GM12878 (cell line): ENCODE measurements around the gene TRPM6. TPM values are rescaled to one million over a fixed set of nuclear protein-coding genes. Genes with fewer than 3 reads are reported as not detected.

Experiments
- ATAC-seq: fragments of 200-7000 bp; cut with Tn5 transposase; 3 replicates; pipeline ENCODE4 v1.9.1; 2020; ENCODE audit warnings: mild to moderate bottlenecking, moderate library complexity
- BruUV-seq: library from RNA; stranded (reverse); fragments of 400-500 nt; replicated peaks from 2 replicates; lab custom pipeline; 2021; lab: Mats Ljungman, UMichigan
- CTCF ChIA-PET: fragments of 300-600 bp; sonication (Branson Sonifier 250); formaldehyde crosslinking; extraction: SDS; loops from one replicate; lab custom pipeline; 2021; ENCODE audit warnings: inconsistent platforms; lab: Yijun Ruan, JAX
- POLR2A ChIA-PET: fragments of 350-600 bp; formaldehyde crosslinking; extraction: SDS; loops from one replicate; lab custom pipeline; 2021; ENCODE audit warnings: inconsistent platforms; lab: Charles Lee
- RAD21 ChIA-PET: fragments of 300-600 bp; sonication (Branson Sonifier 250); formaldehyde crosslinking; loops from one replicate; lab custom pipeline; 2023; ENCODE audit warnings: antibody characterized with exemption; ENCODE audit not compliant: unreplicated experiment; lab: Charles Lee
- SMC1A ChIA-PET: fragments of 300-600 bp; sonication (Branson Sonifier 250); formaldehyde crosslinking; loops from one replicate; lab custom pipeline; 2023; ENCODE audit not compliant: unreplicated experiment, uncharacterized antibody; lab: Charles Lee
- DNase-seq: peaks from one replicate; pipeline ENCODE4 v3.0.0-alpha.2; 2011; ENCODE audit warnings: low read depth, low spot score
- FAIRE-seq: peaks from 3 replicates; lab custom pipeline; 2011; peaks lifted over from hg19 to GRCh38; lab: Jason Lieb, UNC
- H2AFZ ChIP-seq: 2 replicates; pipeline ENCODE4 v1.6.0; 2011; ENCODE audit warnings: low read depth, low read length, control low read depth; ENCODE audit not compliant: control insufficient read depth
- H3K27ac ChIP-seq: 2 replicates; pipeline ENCODE4 v1.5.1; 2011; ENCODE audit warnings: control low read depth; ENCODE audit not compliant: control insufficient read depth, insufficient read depth
- H3K27me3 ChIP-seq, 2 experiments: replicated peaks in 1 of 2; 2 replicates each; pipeline versions ENCODE4 v1.6.0 to v1.6.1; 2011; ENCODE audit warnings: low read length in 1 of 2; ENCODE audit not compliant: control insufficient read depth in 2 of 2, insufficient read depth in 2 of 2
- H3K36me3 ChIP-seq, 2 experiments: 2 replicates each; pipeline ENCODE4 v1.5.1; 2011; ENCODE audit warnings: low read length in 1 of 2; ENCODE audit not compliant: control insufficient read depth in 2 of 2, insufficient read depth in 2 of 2
- H3K4me1 ChIP-seq: 2 replicates; pipeline ENCODE4 v1.6.1; 2011; ENCODE audit warnings: mild to moderate bottlenecking, low read length, moderate library complexity, mixed read lengths; ENCODE audit not compliant: control insufficient read depth, insufficient read depth
- H3K4me2 ChIP-seq: 2 replicates; pipeline ENCODE4 v1.6.0; 2011; ENCODE audit warnings: control low read depth; ENCODE audit not compliant: control insufficient read depth, insufficient read depth
- H3K4me3 ChIP-seq: fragments of 200-600 bp; sonication (generic); 2 replicates; pipeline ENCODE4 v1.5.1; 2016
- H3K79me2 ChIP-seq: 2 replicates; pipeline ENCODE4 v1.6.0; 2011; ENCODE audit warnings: low read length; ENCODE audit not compliant: control insufficient read depth, insufficient read depth
- H3K9ac ChIP-seq: 2 replicates; pipeline ENCODE4 v1.8.0; 2011; ENCODE audit warnings: low read length, control low read depth, mixed read lengths; ENCODE audit not compliant: control insufficient read depth, insufficient read depth
- H3K9me3 ChIP-seq: replicated peaks from 3 replicates; pipeline ENCODE4 v1.5.1; 2011; ENCODE audit warnings: mild to moderate bottlenecking, low read length; ENCODE audit not compliant: control insufficient read depth, insufficient read depth
- H4K20me1 ChIP-seq: 2 replicates; pipeline ENCODE4 v1.6.0; 2011; ENCODE audit not compliant: control insufficient read depth, insufficient read depth
- BACH1 ChIP-seq: fragments of 450-650 bp; IDR thresholded peaks from 2 replicates; pipeline ENCODE4 v1.6.1; 2017; ENCODE audit warnings: mild to moderate bottlenecking, borderline replicate concordance
- BCL11A ChIP-seq: IDR thresholded peaks from 2 replicates; pipeline ENCODE4 v1.6.1; 2011; ENCODE audit warnings: low read depth, low read length
- CBX3 ChIP-seq: fragments of 200-600 bp; sonication (generic); IDR thresholded peaks from 2 replicates; pipeline ENCODE4 v1.6.1; 2016; ENCODE audit warnings: low read depth, borderline replicate concordance
- CBX5 ChIP-seq: sonication (generic); IDR thresholded peaks from 2 replicates; pipeline ENCODE4 v1.6.1; 2016; ENCODE audit warnings: low read depth, moderate library complexity, mild to moderate bottlenecking, inconsistent platforms
- CEBPZ ChIP-seq: fragments of 150-350 bp; IDR thresholded peaks from 2 replicates; pipeline ENCODE4 v1.6.1; 2016; ENCODE audit warnings: low read depth, low read length
- CREB1 ChIP-seq: IDR thresholded peaks from 2 replicates; pipeline ENCODE4 v1.6.1; 2012; ENCODE audit warnings: low read depth, mild to moderate bottlenecking, inconsistent platforms
- GABPA ChIP-seq: IDR thresholded peaks from 2 replicates; pipeline ENCODE4 v1.6.1; 2014; ENCODE audit warnings: antibody characterized with exemption, low read depth, mild to moderate bottlenecking, inconsistent platforms
- HDAC2 ChIP-seq: fragments of 200-600 bp; sonication (generic); IDR thresholded peaks from 2 replicates; pipeline ENCODE4 v1.6.1; 2017
- KLF5 ChIP-seq: fragments of 450-650 bp; IDR thresholded peaks from 2 replicates; pipeline ENCODE4 v1.6.1; 2014; ENCODE audit warnings: mild to moderate bottlenecking; ENCODE audit not compliant: partially characterized antibody
- LARP7 ChIP-seq: fragments of 450-650 bp; IDR thresholded peaks from 2 replicates; pipeline ENCODE4 v1.6.1; 2017; ENCODE audit warnings: mild to moderate bottlenecking
- RB1 ChIP-seq: fragments of 450-650 bp; formaldehyde crosslinking; IDR thresholded peaks from 2 replicates; pipeline ENCODE4 v1.6.1; 2017; ENCODE audit warnings: mild to moderate bottlenecking, borderline replicate concordance
- RELB ChIP-seq: fragments of 450-650 bp; IDR thresholded peaks from 2 replicates; pipeline ENCODE4 v1.6.1; 2017; ENCODE audit warnings: low read depth, mild to moderate bottlenecking, moderate library complexity
- RUNX3 ChIP-seq: IDR thresholded peaks from 2 replicates; pipeline ENCODE4 v1.6.1; 2012; ENCODE audit warnings: low read length, inconsistent platforms
- STAT3 ChIP-seq: IDR thresholded peaks from 2 replicates; pipeline ENCODE4 v1.6.1; 2011; ENCODE audit warnings: low read depth, low read length, improper control_type of control experiment
- ZNF384 ChIP-seq: IDR thresholded peaks from 2 replicates; pipeline ENCODE4 v1.6.1; 2012; ENCODE audit warnings: low read depth, mild to moderate bottlenecking, low read length, improper control_type of control experiment, borderline replicate concordance
- WGBS: methylation state at CpG from one replicate; pipeline ENCODE4 v1.1.6; 2016; ENCODE audit warnings: low lambda C conversion rate; ENCODE audit not compliant: insufficient replicate concordance, insufficient coverage; ENCODE audit errors: missing lambda C conversion rate; 5-methylcytosine and 5-hydroxymethylcytosine counted together
- in situ Hi-C: fragments of 300-500 bp; cut with MboI; formaldehyde crosslinking; loops from 9 replicates; pipeline ENCODE4 v1.14.3; 2018; ENCODE audit warnings: mixed read lengths
- intact Hi-C: fragments of 100-400 bp; cut with micrococcal nuclease; formaldehyde crosslinking; loops from one replicate; pipeline ENCODE4 v1.14.2; 2022; ENCODE audit not compliant: unreplicated experiment
- polyA plus RNA-seq, 11 experiments: library from polyadenylated mRNA; depleted of rRNA in 4 of 11; unstranded in 6 of 11; stranded (reverse) in 5 of 11; fragments of >200 nt; fragmentation: Nextera tagmentation in 4 of 11; fragmentation: Illumina TruSeq in 1 of 11; extraction: Ambion mirVana in 4 of 11; extraction: Trizol in 1 of 11; gene quantifications; 1 replicate in 1 of 11; 2 replicates in 10 of 11; pipeline versions ENCODE4 v1.2.1 to v1.2.3, GENCODE V29; 2011 to 2016; ENCODE audit warnings: inconsistent platforms in 2 of 11, missing spikeins in 2 of 11, low read depth in 1 of 11
- total RNA-seq, 4 experiments: library from RNA; depleted of rRNA in 3 of 4; stranded (reverse); fragments of >200 nt in 3 of 4; fragmentation: Illumina TruSeq in 1 of 4; extraction: Trizol in 1 of 4; gene quantifications; 2 replicates each; pipeline versions ENCODE4 v1.2.1 to v1.2.3, GENCODE V29; 2013 to 2021

TRPM6 gene
- total and polyA plus RNA-seq, 10 of the 15 experiments (the other 5 are each of a cell fraction or from before 2014, with no cell fraction given): under 0.01 to 0.34 (median 0.05) TPM; not detected in 1

GRCh38 chr9:74753650-74754049 lies 134.1 kb downstream of the TRPM6 start:
- Histone ChIP-seq H3K4me2 (no peak overlapping the region), H3K4me1 (no peaks in the 10 kb centered on the region), H3K9ac (no peak overlapping the region), H3K27ac (no peak overlapping the region), H3K36me3 (no peaks in the 10 kb centered on the region), H3K9me3 (no peaks in the 10 kb centered on the region), H2AFZ (no peak overlapping the region), H3K79me2 (no peaks in the 10 kb centered on the region), H4K20me1 (no peaks in the 10 kb centered on the region), H3K4me3 (no peak overlapping the region), H3K27me3 (no peaks in the 10 kb centered on the region; a peak in 1 of 4 replicates)
- BruUV-seq: no TSS peak
- TF ChIP-seq CBX3 (no peak), BACH1 (no peak), LARP7 (no peak), STAT3 (no peak), CBX5 (no peak), CREB1 (no peak), BCL11A (no peak), ZNF384 (no peak)
- ChIA-PET SMC1A (interaction anchor here (0.6 kb wide), 1 partner anchor 28 kb away, joined by 3 read pairs; no protein-coding TSS in a partner anchor), CTCF (interaction anchor here (1.0 to 1.3 kb wide), 2 partner anchors 13 to 24 kb away, joined by 3 to 4 read pairs; no protein-coding TSS in a partner anchor), RAD21 (interaction anchor here (0.6 kb wide), 1 partner anchor 13 kb away, joined by 3 read pairs; no protein-coding TSS in a partner anchor), POLR2A (no interaction called here)
- WGBS: 28% methylated on average over 6 of the region's 6 CpGs
- DNase-seq: no peak
- intact Hi-C loops (no loop called here), in situ Hi-C loops (no loop called here)
- no peak for ATAC-seq
- no peak for FAIRE-seq

- in situ Hi-C loops: loop anchor here (25.0 kb wide), 1 partner anchor 1062 kb away; no protein-coding TSS in a partner anchor
- ChIA-PET RAD21 (no interaction called here), SMC1A (no interaction called here), CTCF (interaction anchor here (1.0 kb wide), 1 partner anchor 22 kb away, joined by 3 read pairs; no protein-coding TSS in a partner anchor), POLR2A (no interaction called here)
- Histone ChIP-seq H3K9ac (no peak overlapping the region), H3K4me1 (no peaks in the 10 kb centered on the region), H3K36me3 (no peaks in the 10 kb centered on the region), H3K4me3 (no peak overlapping the region), H3K9me3 (no peaks in the 10 kb centered on the region), H4K20me1 (no peaks in the 10 kb centered on the region), H3K27me3 (no peaks in the 10 kb centered on the region), H3K79me2 (no peaks in the 10 kb centered on the region), H2AFZ (no peak overlapping the region), H3K4me2 (no peak overlapping the region), H3K27ac (no peak overlapping the region)
- ATAC-seq (no peak), DNase-seq (no peak), FAIRE-seq (no peak)
- WGBS: 41% methylated on average over 4 of the region's 4 CpGs
- BruUV-seq: no TSS peak
- intact Hi-C loops: loop anchor here (10.0 kb wide), 2 partner anchors 254 to 1544 kb away; partner anchors contain the start of gene RORB
- TF ChIP-seq RELB: no peak
- TF ChIP-seq GABPA: no peak
- no peak for TF ChIP-seq HDAC2
- TF ChIP-seq CEBPZ: no peak
- no peak for TF ChIP-seq KLF5
- no peak for TF ChIP-seq RUNX3
- TF ChIP-seq RB1: no peak
Measured at GRCh38 chr9:74748966-74749365, 138.8 kb downstream of the TRPM6 start.
